HL-60/S4 (cell line): ENCODE data around the gene TCF15.

ENCODE experiments used
- in situ Hi-C: fragments of 300-500 bp; cut with MboI; formaldehyde crosslinking; loops from 2 replicates; pipeline ENCODE4 v1.14.3; 2022; ENCODE audit warnings: low sequenced_read_pairs

TCF15 gene, protein sequence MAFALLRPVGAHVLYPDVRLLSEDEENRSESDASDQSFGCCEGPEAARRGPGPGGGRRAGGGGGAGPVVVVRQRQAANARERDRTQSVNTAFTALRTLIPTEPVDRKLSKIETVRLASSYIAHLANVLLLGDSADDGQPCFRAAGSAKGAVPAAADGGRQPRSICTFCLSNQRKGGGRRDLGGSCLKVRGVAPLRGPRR

DNA sequence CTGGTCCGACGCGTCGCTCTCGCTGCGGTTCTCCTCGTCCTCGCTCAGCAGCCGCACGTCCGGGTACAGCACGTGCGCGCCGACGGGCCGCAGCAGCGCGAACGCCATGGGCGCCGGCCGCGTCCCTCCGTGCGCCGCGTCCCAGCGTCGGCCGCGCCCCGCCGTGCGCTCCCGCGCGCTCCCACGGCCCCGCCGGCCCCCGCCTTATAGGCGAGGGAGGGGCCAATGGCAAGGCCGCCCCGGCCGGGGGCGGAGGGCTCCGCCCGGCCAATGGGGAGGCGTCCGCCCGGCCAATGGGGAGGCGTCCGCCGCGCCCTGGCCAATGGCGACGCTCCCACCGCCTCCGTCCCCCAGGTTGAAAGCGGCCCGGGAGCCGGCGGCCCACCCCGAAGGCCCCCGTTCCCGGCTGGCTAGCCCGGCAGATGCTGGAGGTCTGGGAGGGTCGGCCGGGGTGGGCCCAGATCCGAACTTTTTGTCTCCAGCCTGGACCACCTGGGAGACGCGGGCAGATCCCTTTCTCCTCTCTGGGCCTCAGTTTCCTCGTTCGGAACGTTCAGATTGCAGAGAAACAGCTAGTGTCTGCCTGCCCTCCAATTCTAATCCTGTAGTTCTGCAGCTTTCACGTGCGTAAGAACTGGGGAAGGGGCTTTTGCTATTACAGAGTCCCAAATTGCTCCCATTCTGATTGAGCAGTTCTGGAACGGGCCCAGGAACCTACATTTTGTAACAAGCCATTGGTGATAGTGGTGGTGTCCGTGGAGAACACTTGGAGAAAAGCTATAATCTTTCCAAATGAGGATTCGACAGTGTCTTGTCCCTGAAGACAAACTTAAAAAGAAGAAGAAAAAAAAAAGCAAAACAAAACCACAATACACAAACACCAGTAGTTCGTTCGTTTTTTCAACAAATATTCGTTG, at the start of gene TCF15:
Gene TCF15, minus strand, starts transcription at position 180 of the 917 bp plus-strand sequence. Its CDS starts 72 bp downstream, at position 108.
- in situ Hi-C loops: no loop called here

DNA sequence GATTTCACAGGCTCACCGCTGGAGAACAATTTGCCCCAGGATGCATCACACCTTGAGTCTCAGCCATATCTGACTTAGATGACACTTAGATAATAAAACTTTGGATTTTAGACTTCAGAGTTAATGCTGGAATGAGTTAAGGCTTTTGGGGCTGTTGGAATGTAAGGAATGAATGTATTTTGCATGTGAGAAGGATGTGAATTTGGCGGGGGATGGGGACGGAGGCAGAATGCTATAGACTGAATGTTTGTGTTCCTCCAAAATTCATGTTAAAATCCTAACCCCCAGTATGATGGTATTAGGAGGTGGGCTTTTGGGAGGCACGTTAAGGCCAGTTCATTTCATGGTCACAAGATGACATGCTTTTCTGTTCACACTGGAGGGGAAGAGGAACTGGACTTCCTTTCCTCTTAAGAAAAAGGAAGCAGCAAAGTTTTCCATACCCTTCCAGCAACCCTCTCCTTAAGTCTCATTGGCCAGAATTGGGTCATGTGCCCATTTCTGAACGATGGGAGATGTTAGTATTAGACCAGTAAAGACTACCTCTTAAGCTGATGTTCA, 48.7 kb upstream of the TCF15 start:
- in situ Hi-C loops: no loop called here

DNA sequence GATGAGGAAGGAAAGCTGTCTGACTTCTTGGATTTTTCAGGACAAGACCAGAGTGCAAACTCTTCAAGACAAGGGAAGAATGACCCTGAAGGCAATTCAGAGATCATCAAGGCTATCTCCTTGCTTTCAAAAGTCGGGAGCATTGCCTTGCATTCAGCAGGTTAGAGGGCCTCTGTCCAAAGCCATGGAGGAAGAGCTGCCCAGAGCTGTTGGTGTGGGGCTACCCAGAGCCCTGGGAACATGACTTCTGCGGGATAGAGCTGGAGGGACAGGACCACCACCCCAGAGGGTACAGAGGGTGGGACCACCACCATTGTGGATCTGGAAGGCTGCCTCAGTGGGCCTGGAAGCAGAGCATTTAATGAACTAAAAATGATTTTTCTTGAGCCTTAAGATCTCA, 48.1 kb upstream of the TCF15 start:
- in situ Hi-C loops: no loop called here

DNA sequence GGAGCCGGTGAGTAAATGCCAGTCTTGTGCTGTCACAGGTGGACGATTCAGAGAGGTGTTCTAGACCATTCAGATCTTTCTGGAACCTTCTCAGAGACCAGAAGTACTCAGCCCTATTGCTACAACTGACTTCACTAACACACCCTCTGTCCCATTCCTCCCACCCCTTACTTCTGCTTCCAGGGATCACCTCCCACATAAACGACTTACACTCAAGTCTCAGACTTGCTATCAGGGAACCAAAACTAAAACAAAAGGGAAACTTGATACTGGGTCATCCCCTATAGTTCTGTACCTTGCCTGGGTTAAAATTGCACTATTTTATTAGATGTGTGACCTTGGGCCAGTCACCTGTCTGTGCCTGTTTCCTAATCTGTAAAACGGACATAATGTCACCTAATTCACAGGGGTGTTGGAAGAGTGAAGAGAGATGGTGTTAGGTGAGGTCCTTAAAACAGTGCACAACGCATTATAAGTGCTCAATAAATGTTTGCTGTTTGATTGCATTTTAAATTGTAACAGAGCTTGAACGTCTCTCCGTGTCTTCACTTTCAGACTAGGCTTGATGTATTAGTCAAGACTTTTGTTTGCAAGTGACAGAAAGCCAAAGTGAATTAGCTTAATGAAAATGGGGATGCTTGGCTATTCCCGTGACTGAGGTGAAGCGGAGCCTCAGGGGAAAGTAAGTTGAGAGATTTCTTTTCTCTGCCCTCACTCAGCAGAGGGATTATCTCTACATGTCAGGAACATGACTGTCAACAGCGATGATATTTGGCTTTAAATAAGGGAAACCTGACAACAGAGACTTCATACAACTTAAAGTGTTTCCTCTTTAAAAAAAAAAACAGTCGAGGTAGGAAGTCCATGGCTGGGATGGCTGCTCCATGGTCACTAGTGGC, 45.9 kb upstream of the TCF15 start:
- in situ Hi-C loops: no loop called here

DNA sequence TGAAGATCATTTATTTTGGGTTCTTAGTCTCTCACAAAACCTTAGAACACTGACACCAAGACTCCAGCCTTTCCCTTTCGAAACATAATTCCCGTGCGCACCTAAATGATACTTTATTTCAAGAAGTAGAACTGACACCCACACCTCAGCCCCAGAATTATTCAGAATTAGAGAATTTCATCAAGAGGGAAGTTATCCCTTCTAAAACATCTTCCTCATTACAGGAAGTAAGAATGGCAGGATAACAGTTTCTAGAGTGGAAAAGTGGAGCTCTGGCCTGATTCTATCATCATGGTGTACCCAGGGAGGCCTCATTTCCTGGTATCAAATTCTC, 44.3 kb upstream of the TCF15 start:
- in situ Hi-C loops: loop anchor here (5.0 kb wide), 2 partner anchors 92 to 297 kb away; no protein-coding TSS in a partner anchor

DNA sequence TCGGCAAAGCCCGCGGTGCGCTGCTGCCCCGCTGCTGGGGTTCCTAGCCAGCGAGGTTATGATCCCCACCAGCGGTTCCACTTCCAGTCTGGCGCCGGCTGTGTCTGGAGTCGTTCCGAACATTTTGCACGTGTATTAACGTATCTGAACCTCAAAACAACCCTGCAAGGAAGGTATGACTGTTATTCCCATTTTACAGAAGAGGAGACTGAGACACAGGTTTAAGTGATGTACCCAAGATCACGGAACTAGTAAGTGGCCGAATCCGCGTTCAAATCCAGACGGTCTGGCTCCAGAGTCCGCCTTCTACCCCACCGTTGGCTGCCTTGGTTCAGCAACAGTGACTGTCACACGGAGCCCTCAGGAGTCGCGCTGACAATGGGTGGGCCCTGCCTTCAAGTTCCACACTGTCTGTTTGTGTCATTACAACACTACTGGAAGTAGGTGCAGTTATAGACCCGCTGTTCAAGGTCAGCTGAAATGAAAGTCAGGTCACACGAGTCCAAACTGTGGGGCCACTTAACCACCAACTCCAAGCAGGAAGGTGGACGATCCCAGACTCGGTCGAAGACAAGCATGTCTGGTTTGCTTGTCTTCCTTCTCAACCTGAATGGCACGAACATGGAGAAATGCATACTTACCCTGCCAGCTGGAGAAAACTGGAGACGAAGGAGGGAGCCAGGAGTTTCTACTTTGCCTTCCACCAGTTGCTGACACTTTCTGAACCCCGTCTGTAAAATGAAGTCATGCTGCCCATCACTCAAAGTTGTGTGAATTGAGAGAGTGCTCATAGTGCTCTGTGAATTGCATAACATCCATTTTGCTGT, 43.7 kb upstream of the TCF15 start:
- in situ Hi-C loops: loop anchor here (5.0 kb wide), 2 partner anchors 92 to 297 kb away; no protein-coding TSS in a partner anchor

DNA sequence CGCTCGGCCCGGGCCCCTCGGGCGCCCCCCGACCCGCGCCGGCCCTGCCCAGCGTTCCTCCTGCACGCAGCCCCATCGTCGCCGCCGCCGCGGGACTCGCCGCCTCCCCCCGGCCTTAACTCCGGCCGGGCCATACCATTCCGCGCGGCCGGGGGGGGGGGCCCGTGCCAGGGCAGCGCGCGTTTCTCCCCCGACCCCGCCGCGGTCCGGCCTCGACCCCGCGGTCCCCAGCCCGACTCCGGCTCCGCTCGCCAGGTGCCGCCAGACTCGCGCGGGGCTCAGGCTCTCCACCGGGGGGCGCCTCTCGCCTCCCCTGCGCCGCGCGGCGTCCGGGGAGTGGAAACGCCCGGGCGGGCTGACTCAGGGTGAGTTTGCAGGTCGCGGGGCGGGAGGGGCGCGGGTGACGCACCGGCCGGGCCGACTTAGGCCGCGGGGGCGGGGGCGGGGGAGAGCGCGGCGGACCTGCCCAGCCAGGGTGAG, 43.0 kb upstream of the TCF15 start, which contains the start of gene SRXN1:
Gene SRXN1, minus strand, starts transcription at position 91 of the 480 bp plus-strand sequence. Its CDS starts 15 bp downstream, at position 76.
- in situ Hi-C loops: loop anchor here (5.0 kb wide), 2 partner anchors 91 to 296 kb away; no protein-coding TSS in a partner anchor

DNA sequence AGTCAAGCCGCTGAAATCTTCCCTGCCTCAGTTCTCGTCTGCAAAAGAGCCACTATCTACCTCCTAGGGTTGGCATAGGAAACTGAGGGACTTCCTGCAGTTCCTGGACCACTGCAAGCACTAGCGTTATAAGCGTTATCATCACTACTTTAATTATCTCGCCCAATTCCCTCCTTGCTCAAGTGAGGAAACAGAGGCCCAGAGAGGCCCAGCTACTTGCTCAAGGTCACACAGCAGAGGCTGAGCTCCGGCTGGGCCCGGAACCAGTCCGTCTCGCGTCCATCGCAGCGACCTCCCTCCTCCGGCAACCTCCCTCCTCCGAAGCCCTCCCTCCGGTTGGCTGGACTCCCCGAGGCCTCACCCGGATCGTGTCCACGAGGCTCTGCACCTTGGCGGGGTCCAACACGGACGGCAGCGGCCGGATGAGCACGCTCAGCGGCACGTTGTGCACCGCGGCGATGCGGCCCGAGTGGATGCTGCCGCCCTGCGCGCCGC, 42.6 kb upstream of the TCF15 start:
- in situ Hi-C loops: loop anchor here (5.0 kb wide), 2 partner anchors 90 to 295 kb away; no protein-coding TSS in a partner anchor

DNA sequence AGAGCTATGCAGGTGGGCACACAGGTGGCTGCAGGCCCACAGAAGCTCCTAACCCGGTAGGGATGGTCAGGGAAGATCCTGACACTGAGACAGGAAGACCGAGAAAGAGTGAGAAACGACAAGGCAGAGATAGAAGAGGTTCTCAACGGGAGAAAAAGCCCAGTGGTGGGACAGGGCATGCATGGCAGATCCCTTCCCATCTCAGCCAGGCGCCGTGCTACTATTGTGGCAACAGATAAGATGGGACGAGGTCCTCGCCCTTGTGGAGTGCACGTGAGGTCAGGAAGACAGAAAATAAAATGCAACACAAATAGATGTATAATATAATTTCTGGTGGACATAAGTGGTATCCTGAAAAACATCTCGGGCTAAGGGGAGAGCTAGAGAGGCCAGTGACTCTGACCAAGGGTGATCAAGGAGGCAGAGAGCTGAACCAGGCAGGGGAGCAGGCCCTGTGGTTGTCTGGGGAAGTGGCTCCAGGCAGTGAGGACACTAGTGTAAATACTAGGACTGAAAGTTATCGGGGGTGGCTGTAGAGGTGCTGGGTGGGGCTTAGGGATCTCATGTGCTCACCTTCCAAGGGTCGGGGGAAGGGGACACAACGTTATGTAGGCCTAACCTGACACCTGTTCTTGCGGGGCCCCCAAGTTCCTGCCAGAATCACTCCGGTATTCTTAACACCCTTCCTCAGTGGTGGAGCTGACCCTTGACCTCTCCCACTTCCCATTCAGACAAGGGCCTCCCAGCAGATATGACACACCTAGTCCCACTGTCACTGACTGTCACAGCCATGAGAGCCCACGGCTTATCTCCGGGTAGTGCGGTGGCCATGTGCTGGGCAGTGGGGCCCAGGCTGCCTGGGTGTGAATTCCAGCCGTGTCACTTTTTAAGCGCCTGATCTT, 41.9 kb upstream of the TCF15 start:
- in situ Hi-C loops: loop anchor here (5.0 kb wide), 2 partner anchors 90 to 295 kb away; no protein-coding TSS in a partner anchor

DNA sequence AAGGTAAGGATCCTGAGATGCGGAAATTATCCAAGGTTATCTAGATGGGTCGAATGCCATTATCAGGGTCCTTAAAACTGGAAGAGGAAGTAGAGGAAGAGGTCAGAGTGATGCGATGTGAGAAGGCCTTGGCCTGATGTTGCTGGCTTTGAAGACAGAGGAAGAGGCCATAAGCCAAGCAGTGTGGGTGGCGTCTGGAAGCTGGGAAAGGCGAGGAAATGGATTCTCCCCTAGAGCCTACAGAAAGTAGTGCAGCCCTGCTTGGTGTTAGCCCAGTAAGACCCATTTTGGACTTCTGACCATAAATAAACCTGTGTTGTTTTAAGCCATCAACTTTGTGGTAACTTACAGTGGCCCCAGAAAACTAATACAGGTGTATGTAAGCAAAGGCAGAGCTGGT, 40.8 kb upstream of the TCF15 start:
- in situ Hi-C loops: loop anchor here (5.0 kb wide), 2 partner anchors 89 to 294 kb away; no protein-coding TSS in a partner anchor

DNA sequence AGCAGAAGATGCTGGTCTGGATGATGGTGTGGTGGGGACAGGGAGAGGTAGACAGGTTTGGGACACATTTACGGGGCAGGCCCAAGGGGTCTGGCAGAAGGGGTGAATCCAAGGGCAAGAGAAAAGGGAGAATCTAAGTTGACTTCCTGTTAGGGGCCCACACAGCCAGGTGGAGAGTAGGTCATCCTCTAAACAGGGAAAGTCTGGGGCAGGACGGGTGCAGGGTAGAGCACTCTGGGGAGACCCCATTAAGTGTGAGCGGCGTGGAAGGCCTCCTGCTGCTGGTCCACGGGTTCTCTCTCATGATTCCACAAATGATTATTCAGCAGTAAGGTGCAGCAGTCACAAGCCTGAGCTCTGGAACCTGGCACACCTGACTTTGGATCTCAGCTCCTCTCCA, 40.2 kb upstream of the TCF15 start:
- in situ Hi-C loops: loop anchor here (5.0 kb wide), 2 partner anchors 88 to 293 kb away; no protein-coding TSS in a partner anchor

DNA sequence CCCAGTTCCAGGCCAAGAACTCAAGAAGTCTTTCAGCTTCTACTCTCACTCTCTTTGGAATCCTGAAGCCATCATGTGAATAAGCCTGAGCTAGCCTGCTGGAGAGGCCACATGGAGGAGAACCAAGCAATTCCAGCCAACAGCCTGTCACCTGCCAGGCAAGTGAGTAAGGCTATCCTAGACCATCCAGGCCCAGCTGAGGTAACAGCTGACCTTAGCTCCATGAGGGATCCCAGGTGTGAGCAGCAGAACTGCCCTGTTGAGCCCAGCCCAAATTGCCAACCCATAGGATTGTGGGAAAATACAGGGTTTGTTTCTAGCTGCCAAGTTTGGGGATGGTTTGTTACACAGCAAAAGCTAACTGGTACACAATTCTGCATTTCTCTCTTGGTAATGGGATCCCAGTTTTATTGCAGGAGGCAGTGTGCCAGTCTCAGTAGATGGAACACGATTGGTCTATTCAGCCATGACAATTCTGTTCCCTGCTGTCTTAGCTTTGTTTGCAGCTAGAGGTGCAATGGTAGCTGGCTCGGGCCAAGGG, 37.4 kb upstream of the TCF15 start:
- in situ Hi-C loops: no loop called here

DNA sequence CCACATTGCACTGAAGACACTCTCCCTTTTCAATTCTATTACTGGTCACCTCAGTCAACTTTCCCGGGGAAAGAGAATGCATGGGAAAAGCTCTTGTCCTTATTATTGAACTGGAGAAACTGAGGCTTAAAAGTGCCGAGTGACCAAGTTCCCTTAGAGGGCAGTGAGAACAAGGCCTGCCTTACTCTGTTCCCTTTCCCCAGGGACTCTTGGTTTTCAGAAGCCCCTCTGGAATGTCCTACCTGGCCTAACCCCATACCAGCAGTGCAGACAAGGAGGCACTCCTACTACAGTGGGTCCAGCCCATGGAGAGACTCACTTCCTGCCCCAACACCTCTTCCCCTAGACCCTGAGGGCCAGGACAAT, 36.7 kb upstream of the TCF15 start:
- in situ Hi-C loops: no loop called here

DNA sequence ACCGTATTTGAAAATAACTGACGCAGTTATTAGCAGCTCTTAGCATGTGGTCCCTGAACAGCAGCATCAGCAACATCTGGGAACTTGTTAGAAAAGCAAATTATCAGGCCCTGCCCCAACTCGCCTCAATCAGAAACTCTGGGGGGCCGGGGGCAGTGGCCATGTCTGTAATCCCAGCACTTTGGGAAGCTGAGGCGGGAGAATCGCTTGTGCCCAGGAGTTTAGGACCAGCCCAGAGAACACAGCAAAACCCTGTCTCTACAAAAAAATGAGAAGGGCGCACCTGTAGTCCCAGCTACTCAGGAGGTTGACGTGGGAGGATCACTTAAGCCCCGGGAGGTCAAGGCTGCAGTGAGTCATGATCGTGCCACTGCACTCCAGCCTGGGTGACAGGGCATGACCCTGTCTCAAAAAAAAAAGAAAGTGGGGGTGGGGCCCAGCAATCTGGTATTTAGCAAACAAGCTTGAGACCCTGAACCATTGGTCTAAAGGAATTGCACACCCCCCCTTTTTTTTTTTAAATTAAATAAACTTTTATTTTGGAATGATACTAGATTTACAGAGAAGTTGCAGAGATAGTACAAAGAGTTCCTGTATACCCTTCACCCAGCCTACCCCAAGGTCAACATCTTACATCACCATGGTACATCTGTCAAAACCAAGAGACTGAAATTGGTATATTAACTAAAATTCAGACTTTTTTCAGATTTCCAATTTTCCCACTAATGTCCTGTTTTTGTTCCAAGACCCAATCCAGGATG, 36.2 kb upstream of the TCF15 start:
- in situ Hi-C loops: no loop called here

DNA sequence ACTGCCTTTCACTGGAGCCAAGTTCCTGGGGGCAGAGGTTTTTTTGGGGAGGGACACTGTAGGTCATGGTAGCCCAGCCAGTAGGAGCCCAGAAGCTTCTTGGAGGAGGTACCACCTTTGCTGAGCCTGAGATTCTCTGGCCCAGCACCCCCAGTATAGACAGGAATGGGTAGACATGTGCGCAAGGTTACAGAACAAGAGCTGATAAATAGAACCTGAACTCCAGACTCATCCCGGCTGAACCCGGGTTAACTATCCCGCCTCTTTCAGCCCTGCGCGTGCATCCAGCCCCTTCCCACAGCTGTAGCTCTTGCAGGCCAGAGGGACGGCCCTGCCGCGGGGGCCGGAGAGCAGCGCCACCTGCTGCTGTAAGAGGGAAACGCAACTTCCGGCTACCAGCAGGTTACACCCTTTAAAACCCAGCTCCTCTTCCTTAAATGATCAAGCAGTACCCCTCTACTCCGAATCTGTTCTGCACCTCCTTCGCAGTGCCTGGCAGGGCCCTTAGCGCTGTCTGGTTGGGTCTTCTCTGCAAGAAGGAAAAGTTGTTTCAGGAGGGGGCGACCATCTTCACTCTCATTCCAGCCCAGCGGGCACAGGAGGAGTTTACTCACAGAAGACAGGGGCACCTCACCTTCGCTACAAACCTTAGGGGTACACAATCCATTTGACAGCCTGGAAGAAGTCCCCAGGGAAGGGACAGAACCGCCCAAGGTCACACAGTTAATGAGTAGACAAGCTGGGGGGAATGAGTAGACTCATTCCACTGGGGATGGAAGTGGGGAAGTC, 35.4 kb upstream of the TCF15 start:
- in situ Hi-C loops: no loop called here

DNA sequence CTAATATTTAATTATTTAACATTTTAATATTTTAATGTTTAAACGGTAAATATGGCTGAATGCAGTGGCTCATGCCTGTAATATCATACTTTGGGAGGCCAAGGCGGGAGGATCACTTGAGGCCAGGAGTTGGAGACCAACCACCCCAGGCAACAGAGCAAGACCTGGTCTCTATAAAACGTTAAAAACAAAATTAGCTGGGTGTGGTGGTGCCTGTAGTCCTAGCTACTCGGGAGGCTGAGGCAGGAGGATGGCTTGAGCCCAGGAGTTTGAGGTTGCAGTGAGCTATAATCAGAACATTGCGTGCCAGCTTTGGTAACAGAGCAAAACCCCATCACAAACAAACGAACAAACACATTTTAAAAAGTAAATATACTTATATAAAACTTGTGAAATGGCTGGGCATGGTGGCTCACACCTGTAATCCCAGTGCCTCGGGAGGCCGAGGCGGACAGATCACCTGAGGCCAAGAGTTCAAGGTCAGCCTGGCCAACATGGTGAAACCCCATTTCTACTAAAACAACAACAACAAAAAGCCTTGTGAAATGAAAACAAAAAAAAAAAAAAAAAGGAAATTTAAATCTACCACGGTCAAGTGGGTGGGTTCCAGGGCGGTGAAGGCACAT, 34.7 kb upstream of the TCF15 start:
- in situ Hi-C loops: no loop called here
